Neural cell (in vitro differentiated cells): ENCODE measurements around the gene FRMPD4. TPM values are rescaled to one million over a fixed set of nuclear protein-coding genes. Genes with fewer than 3 reads are reported as not detected.

Source experiments
- H2AFZ ChIP-seq: fragments of 200-600, 300-800 bp; sonication (generic), shearing (Covaris generic); 2 replicates; pipeline ENCODE4 v1.6.0; 2014; ENCODE audit warnings: low read depth, mild to moderate bottlenecking, antibody characterized with exemption, low read length, moderate library complexity
- H3F3A ChIP-seq: fragments of 200-600 bp; shearing (Covaris generic); 2 replicates; pipeline ENCODE4 v1.6.1; 2016; ENCODE audit warnings: mild to moderate bottlenecking, moderate library complexity, mixed read lengths, antibody characterized with exemption, low read length; ENCODE audit not compliant: insufficient read depth, poor library complexity, severe bottlenecking
- H3K27ac ChIP-seq: fragments of 200-600, 300-800 bp; sonication (generic), shearing (Covaris generic); 2 replicates; pipeline ENCODE4 v1.5.1; 2014; ENCODE audit warnings: mild to moderate bottlenecking, low read length, moderate library complexity
- H3K27me3 ChIP-seq: fragments of 300-800, 200-600 bp; sonication (generic), shearing (Covaris generic); 2 replicates; pipeline ENCODE4 v1.6.0; 2014; ENCODE audit warnings: mild to moderate bottlenecking, low read depth, low read length, moderate library complexity; ENCODE audit not compliant: insufficient read depth
- H3K36me3 ChIP-seq: fragments of 300-800, 200-600 bp; sonication (generic), shearing (Covaris generic); 2 replicates; pipeline ENCODE4 v1.5.1; 2014; ENCODE audit warnings: mild to moderate bottlenecking, antibody characterized with exemption, low read length, moderate library complexity; ENCODE audit not compliant: insufficient read depth
- H3K4me2 ChIP-seq: fragments of 300-800, 200-600 bp; sonication (generic), shearing (Covaris generic); 2 replicates; pipeline ENCODE4 v1.6.0; 2014; ENCODE audit warnings: mild to moderate bottlenecking, low read length
- H3K4me3 ChIP-seq: fragments of 300-800, 200-600 bp; sonication (generic), shearing (Covaris generic); 2 replicates; pipeline ENCODE4 v1.5.1; 2014; ENCODE audit warnings: mild to moderate bottlenecking, low read length, moderate library complexity
- H3K79me2 ChIP-seq: fragments of 200-600 bp; shearing (Covaris generic); replicated peaks from 2 replicates; pipeline ENCODE4 v1.6.0; 2014; ENCODE audit warnings: mild to moderate bottlenecking, low read length, moderate library complexity; ENCODE audit not compliant: insufficient read depth
- H3K9ac ChIP-seq: fragments of 300-800, 200-600 bp; sonication (generic), shearing (Covaris generic); 2 replicates; pipeline ENCODE4 v1.6.1; 2016; ENCODE audit warnings: mild to moderate bottlenecking, low read length, mixed read lengths
- H3K9me2 ChIP-seq: fragments of 200-600 bp; shearing (Covaris generic); 2 replicates; pipeline ENCODE4 v1.6.1; 2016; ENCODE audit warnings: mild to moderate bottlenecking, low read length, mixed read lengths; ENCODE audit not compliant: insufficient read depth
- H3K9me3 ChIP-seq: fragments of 200-600, 300-800 bp; sonication (generic), shearing (Covaris generic); 2 replicates; pipeline ENCODE4 v1.6.1; 2016; ENCODE audit warnings: mild to moderate bottlenecking, mixed run types, low read length, moderate library complexity, mixed read lengths
- H4K20me1 ChIP-seq: fragments of 200-600 bp; shearing (Covaris generic); 2 replicates; pipeline ENCODE4 v1.6.1; 2016; ENCODE audit warnings: mild to moderate bottlenecking, mixed run types; ENCODE audit not compliant: insufficient read depth
- CTCF ChIP-seq: fragments of 450-650 bp; IDR thresholded peaks from 2 replicates; pipeline ENCODE4 v1.5.1; 2014; ENCODE audit warnings: antibody characterized with exemption, mild to moderate bottlenecking, moderate library complexity; ENCODE audit not compliant: poor library complexity, severe bottlenecking
- EP300 ChIP-seq: fragments of 450-650 bp; conservative IDR thresholded peaks from 2 replicates; pipeline ENCODE4 v1.6.1; 2014; ENCODE audit warnings: antibody characterized with exemption, mild to moderate bottlenecking, moderate library complexity; ENCODE audit not compliant: poor library complexity, severe bottlenecking
- EZH2 ChIP-seq: fragments of 200-600, 300-800 bp; shearing (Covaris generic), sonication (generic); IDR thresholded peaks from 2 replicates; pipeline ENCODE4 v1.6.1; 2014; ENCODE audit warnings: antibody characterized with exemption, low read length, borderline replicate concordance, mild to moderate bottlenecking; ENCODE audit not compliant: insufficient read depth, poor library complexity, severe bottlenecking
- MXI1 ChIP-seq: fragments of 450-650 bp; conservative IDR thresholded peaks from 2 replicates; pipeline ENCODE4 v1.6.1; 2014; ENCODE audit warnings: antibody characterized with exemption, mild to moderate bottlenecking; ENCODE audit not compliant: poor library complexity, severe bottlenecking
- POLR2AphosphoS5 ChIP-seq: IDR thresholded peaks from 2 replicates; pipeline ENCODE4 v1.6.1; 2012
- RAD21 ChIP-seq: fragments of 450-650 bp; conservative IDR thresholded peaks from 2 replicates; pipeline ENCODE4 v1.6.1; 2014; ENCODE audit warnings: antibody characterized with exemption, mild to moderate bottlenecking, moderate library complexity
- REST ChIP-seq: IDR thresholded peaks from 2 replicates; pipeline ENCODE4 v1.6.1; 2012; ENCODE audit warnings: borderline replicate concordance
- SMC3 ChIP-seq: fragments of 450-650 bp; conservative IDR thresholded peaks from 2 replicates; pipeline ENCODE4 v1.6.1; 2014; ENCODE audit warnings: antibody characterized with exemption, mild to moderate bottlenecking, moderate library complexity; ENCODE audit not compliant: poor library complexity
- TAF1 ChIP-seq: IDR thresholded peaks from 2 replicates; pipeline ENCODE4 v1.6.1; 2012; ENCODE audit warnings: low read depth
- polyA plus RNA-seq: library from polyadenylated mRNA; depleted of rRNA; stranded (reverse); fragments of >200 nt; gene quantifications from 2 replicates; pipeline ENCODE4 v1.2.3, GENCODE V29; 2014

FRMPD4 gene
- polyA plus RNA-seq, 1 donor from 2014 or later, result 1.2 TPM

- Histone ChIP-seq H3K9me3 (no peaks in the 10 kb centered on the region), H3K4me2 (no peak overlapping the region), H3K36me3 (no peaks in the 10 kb centered on the region), H2AFZ (no peak overlapping the region), H3K27ac (no peak overlapping the region), H3F3A (no peaks in the 10 kb centered on the region), H4K20me1 (no peaks in the 10 kb centered on the region), H3K79me2 (no peaks in the 10 kb centered on the region), H3K4me3 (no peak overlapping the region), H3K9ac (no peak overlapping the region), H3K9me2 (no peaks in the 10 kb centered on the region), H3K27me3 (no peaks in the 10 kb centered on the region)
- TF ChIP-seq RAD21, result no peak
- TF ChIP-seq SMC3, result no peak
- no peak for TF ChIP-seq EZH2
- TF ChIP-seq MXI1, result no peak
- TF ChIP-seq TAF1, result no peak
- no peak for TF ChIP-seq EP300
- TF ChIP-seq CTCF, result no peak
- TF ChIP-seq POLR2AphosphoS5, result no peak
- TF ChIP-seq REST, result no peak
Measured at GRCh38 chrX:12548341-12548740, 410.1 kb downstream of the FRMPD4 start.

- Histone ChIP-seq H3K36me3 (no peaks in the 10 kb centered on the region), H3K4me2 (no peak overlapping the region), H2AFZ (no peak overlapping the region), H3K9ac (no peak overlapping the region), H3K27ac (no peak overlapping the region), H3F3A (no peaks in the 10 kb centered on the region), H3K79me2 (no peaks in the 10 kb centered on the region), H3K9me2 (no peaks in the 10 kb centered on the region), H3K4me3 (no peak overlapping the region), H3K27me3 (no peaks in the 10 kb centered on the region), H3K9me3 (no peaks in the 10 kb centered on the region), H4K20me1 (no peaks in the 10 kb centered on the region)
- TF ChIP-seq MXI1, result no peak
- no peak for TF ChIP-seq EP300
- no peak for TF ChIP-seq SMC3
- no peak for TF ChIP-seq POLR2AphosphoS5
- TF ChIP-seq TAF1, result no peak
- TF ChIP-seq EZH2, result no peak
- TF ChIP-seq REST, result no peak
- TF ChIP-seq RAD21, result no peak
- TF ChIP-seq CTCF, result no peak
Measured at GRCh38 chrX:12548746-12549145, 410.5 kb downstream of the FRMPD4 start.
